Upper lobe of right lung (tissue), 1 donor: ENCODE data around the gene OAT. TPM values are rescaled to one million over a fixed set of nuclear protein-coding genes. Genes with fewer than 3 reads are reported as not detected.
A peak's percentile ranks its signal among the peaks of the same experiment; 100 is the strongest.

Experiments
- ATAC-seq: fragments of 200-7000 bp; cut with Tn5 transposase; one replicate; pipeline ENCODE4 v1.9.1; 2020; ENCODE audit warnings: mild to moderate bottlenecking, moderate library complexity
- DNase-seq: peaks from one replicate; pipeline ENCODE4 v3.0.0-alpha.2; 2020
- H3K27ac ChIP-seq: fragments of 200-600 bp; one replicate; pipeline ENCODE4 v1.8.0; 2022
- H3K27me3 ChIP-seq: fragments of 200-600 bp; one replicate; pipeline ENCODE4 v1.8.0; 2022; ENCODE audit warnings: mild to moderate bottlenecking
- H3K36me3 ChIP-seq: fragments of 200-600 bp; one replicate; pipeline ENCODE4 v1.8.0; 2022
- H3K4me1 ChIP-seq: fragments of 200-600 bp; one replicate; pipeline ENCODE4 v1.8.0; 2022
- H3K4me3 ChIP-seq: fragments of 200-600 bp; one replicate; pipeline ENCODE4 v1.8.0; 2022; ENCODE audit warnings: mild to moderate bottlenecking
- H3K9me3 ChIP-seq: fragments of 200-600 bp; one replicate; pipeline ENCODE4 v1.8.0; 2022
- CTCF ChIP-seq: fragments of 200-600 bp; IDR thresholded peaks from one replicate; pipeline ENCODE4 v1.8.0; 2022; ENCODE audit warnings: antibody characterized with exemption
- intact Hi-C: fragments of 100-400 bp; cut with DNase I; formaldehyde crosslinking; loops from one replicate; pipeline ENCODE4 v1.11.0; 2022
- long read RNA-seq: library from polyadenylated mRNA; unstranded; transcript quantifications from one replicate; pipeline ENCODE4 v2.0.0, GENCODE V29; 2021
- total RNA-seq: library from RNA; stranded (reverse); fragmentation: NEBNext Ultra II Directional; extraction: Animal tissue kit (Norgen Biotek cat#: 25700); gene quantifications from one replicate; pipeline ENCODE4 v1.2.1, GENCODE V29; 2021
- donor health status: DM: no; HTN: yes; CAD: no; lungs with severe emphysema.

Gene OAT
- total RNA-seq: 55.2 TPM
- long read RNA-seq, transcript OAT-201 (10 exons, 2,048 nt): major isoform, 103 of 117 reads
- long read RNA-seq, partial matches to known transcripts: 4 of 117 reads
- long read RNA-seq, other reads (novel, unspliced or antisense): 6 of 117 reads

GRCh38 chr10:124418726-124419501, at the start of gene OAT:
Gene OAT, minus strand, starts transcription at chr10:124418923. Its CDS starts 6,752 bp downstream, at chr10:124412171.
- no peaks in the 10 kb centered on the region for H3K9me3 ChIP-seq
- DNase-seq: peak; percentile 98
- peak; percentile 99 for ATAC-seq
- peaks cover 19% of the 10 kb centered on the region for H3K4me1 ChIP-seq
- peak within 1 kb of the TSS; percentile 91 for H3K27ac ChIP-seq
- H3K27me3 ChIP-seq: no peaks in the 10 kb centered on the region
- H3K4me3 ChIP-seq: peak within 1 kb of the TSS; percentile 88
- no peak for TF ChIP-seq CTCF
- intact Hi-C loops: no loop called here
- no peaks in the 10 kb centered on the region for H3K36me3 ChIP-seq

DNA sequence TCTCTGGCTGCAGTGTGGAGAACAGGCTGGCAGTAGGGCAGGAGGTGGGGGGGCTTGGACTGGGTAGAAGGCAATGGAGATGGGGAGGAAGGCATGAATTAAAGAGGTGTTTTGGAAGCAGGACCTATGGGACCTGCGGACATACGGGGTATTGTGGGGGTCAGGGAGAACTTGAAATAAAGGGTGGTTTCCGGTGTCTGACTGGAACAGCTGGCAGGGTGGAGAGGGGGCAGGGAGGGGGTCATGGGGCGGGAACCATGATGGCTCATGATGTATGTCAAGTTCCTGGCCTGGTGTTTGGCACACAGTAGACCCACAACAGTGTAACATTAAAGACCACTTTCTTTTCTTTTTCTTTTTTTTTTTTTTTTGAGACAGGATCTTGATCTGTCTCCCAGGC, 48.4 kb upstream of the OAT start:
- Histone ChIP-seq H3K4me3 (no peak overlapping the region), H3K27me3 (no peaks in the 10 kb centered on the region), H3K4me1 (peaks cover 4% of the 10 kb centered on the region), H3K27ac (no peak overlapping the region), H3K36me3 (no peaks in the 10 kb centered on the region), H3K9me3 (no peaks in the 10 kb centered on the region)
- intact Hi-C loops: no loop called here
- DNase-seq: no peak
- TF ChIP-seq CTCF: no peak
- no peak for ATAC-seq

DNA sequence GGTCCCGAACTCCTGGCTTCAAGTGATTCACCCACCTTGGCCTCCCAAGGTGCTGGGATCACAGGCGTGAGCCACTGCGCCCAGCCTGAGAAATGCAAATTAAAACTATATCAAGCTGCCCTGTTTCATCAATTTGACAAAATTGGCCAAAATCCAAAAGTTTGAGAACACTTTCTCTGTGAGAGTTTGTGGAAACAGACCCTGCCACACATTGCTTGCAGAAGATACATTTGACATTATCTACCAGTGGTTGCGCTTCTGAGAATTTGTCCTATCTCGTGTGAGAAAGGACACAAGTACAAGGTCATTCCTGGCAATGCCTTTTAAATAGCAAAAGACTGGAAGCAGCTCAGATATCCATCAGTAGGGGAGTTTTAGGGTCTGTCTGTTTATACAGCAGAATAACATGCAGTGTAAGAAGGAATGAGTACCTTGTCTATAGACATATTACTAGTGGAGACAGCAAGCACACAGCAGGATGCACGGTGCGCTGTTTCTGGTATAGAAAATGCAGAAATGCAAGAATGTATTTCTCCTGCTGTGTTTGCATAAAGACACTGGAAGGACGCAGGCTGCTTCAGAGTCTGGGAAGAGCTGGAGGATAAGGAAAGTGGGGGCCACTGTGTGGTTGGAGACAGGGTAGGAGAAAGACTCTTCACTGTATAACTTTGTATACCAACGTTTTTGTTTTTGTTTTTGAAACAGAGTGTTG, 47.2 kb upstream of the OAT start:
- no peaks in the 10 kb centered on the region for H3K9me3 ChIP-seq
- H3K4me3 ChIP-seq: no peak overlapping the region
- no peaks in the 10 kb centered on the region for H3K36me3 ChIP-seq
- peaks cover 8% of the 10 kb centered on the region for H3K4me1 ChIP-seq
- no peak for DNase-seq
- H3K27me3 ChIP-seq: no peaks in the 10 kb centered on the region
- H3K27ac ChIP-seq: no peak overlapping the region
- intact Hi-C loops: no loop called here
- TF ChIP-seq CTCF: no peak
- ATAC-seq: no peak

DNA sequence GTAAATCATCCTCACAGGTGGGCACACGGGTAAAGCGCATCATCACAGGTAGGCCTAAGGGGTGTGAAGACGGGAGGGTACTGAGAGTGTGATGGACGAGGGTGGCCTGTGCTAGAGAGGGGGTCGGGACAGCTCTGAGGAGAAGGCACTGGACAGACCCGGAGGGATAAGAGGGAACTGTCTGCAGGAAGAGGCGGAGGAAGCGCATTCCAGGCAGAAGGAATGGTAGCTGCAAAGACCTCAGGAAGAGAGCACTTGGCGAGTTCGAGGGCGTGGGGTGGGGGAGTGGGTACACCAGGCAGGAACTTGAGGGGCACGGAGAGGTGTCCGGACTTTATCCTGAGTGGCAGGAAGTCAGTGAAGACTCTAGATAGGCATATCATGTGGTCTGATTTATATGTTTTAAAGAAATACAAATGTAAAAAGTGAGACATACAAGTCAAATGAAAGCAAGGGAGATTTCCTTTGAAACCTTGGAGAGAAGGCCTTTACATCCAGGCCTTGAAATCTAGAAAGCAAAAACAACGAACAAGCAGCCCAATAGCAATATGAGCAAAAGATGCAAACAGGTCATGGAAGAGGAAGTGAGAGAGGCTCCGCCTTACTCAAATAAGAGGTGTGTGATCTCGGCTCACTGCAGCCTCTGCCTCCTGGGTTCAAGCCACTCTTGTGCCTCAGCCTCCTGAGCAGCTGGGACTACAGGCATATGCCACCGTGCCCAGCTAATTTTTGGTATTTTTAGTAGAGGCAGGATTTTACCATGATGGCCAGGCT, 46.5 kb upstream of the OAT start:
- DNase-seq (no peak), ATAC-seq (no peak)
- TF ChIP-seq CTCF: no peak
- Histone ChIP-seq H3K4me1 (peaks cover 8% of the 10 kb centered on the region), H3K9me3 (no peaks in the 10 kb centered on the region), H3K27me3 (no peaks in the 10 kb centered on the region), H3K36me3 (no peaks in the 10 kb centered on the region), H3K27ac (no peak overlapping the region), H3K4me3 (no peak overlapping the region)
- intact Hi-C loops: no loop called here

DNA sequence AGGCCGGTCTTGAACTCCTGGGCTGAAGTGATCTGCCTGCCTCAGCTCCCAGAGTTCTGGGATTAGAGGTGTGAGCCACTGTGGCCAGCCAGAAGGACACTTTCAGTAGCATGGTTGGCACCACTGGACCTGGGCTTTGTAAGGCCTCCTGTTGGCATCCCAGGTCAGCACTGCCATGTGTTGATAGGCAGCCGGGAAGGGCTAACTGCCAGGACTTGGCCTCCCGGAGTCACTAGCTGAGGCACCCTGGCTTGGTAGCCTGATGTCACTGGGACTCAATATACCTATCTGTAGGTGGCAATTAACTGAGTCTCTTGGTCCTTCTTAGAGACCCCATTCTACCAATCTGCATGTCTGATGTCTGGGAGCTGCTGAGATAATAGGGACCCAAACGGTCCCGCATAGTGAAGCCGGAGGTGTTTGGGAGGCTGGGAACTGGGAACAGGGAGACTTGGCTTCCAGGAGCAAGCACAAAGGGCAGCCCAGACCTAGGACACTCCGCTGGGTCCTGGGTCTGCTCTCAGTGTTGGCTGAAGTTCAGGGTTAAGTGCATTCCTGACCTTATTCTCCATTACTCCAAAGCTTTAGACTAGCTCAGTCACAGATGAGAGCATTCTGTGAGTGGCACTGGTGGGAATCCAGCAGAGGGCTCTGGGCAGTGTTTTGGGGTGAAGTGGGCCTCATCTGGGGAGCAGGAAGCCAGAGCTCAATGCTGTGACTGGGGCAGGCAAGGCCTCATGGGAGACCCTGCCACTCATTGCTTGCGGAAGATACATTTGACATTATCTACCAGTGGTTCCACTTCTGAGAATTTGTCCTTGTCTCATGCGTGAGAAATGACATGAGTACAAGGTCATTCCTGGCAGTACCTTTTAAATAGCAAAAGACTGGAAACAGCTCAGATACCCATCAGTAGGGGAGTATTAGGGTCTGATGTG, 45.6 kb upstream of the OAT start:
- no peak for TF ChIP-seq CTCF
- peaks cover 8% of the 10 kb centered on the region for H3K4me1 ChIP-seq
- no peak overlapping the region for H3K27ac ChIP-seq
- DNase-seq (no peak), ATAC-seq (no peak)
- intact Hi-C loops: no loop called here
- no peaks in the 10 kb centered on the region for H3K36me3 ChIP-seq
- no peaks in the 10 kb centered on the region for H3K9me3 ChIP-seq
- no peaks in the 10 kb centered on the region for H3K27me3 ChIP-seq
- H3K4me3 ChIP-seq: no peak overlapping the region
